Hepatocyte (in vitro differentiated cells): ENCODE data around the gene DDX17.

Experiments used
- CTCF ChIP-seq: fragments of 200-600 bp; sonication (generic); IDR thresholded peaks from 2 replicates; pipeline ENCODE4 v1.5.1; 2016; ENCODE audit warnings: antibody characterized with exemption, mild to moderate bottlenecking; ENCODE audit not compliant: poor library complexity
- EZH2 ChIP-seq: fragments of 200-600 bp; sonication (generic); IDR thresholded peaks from 2 replicates; pipeline ENCODE4 v1.6.1; 2016; ENCODE audit warnings: antibody characterized with exemption, mild to moderate bottlenecking, borderline replicate concordance
- EZH2phosphoT487 ChIP-seq: fragments of 200-600 bp; sonication (generic); IDR thresholded peaks from one replicate; pipeline ENCODE4 v1.6.1; 2018; ENCODE audit warnings: antibody characterized with exemption, mild to moderate bottlenecking, low read depth, moderate library complexity; ENCODE audit not compliant: unreplicated experiment, severe bottlenecking

GRCh38 chr22:38481871-38482332 lies 24.2 kb downstream of the DDX17 start:
- TF ChIP-seq CTCF: no peak
- TF ChIP-seq EZH2: no peak
- TF ChIP-seq EZH2phosphoT487: no peak
